Measurements from ENCODE around the gene ATP11A. TPM values are rescaled to one million over a fixed set of nuclear protein-coding genes. Genes with fewer than 3 reads are reported as not detected.

ATP11A gene
- total RNA-seq, 1 donor from 2014 or later = 211 TPM

DNA sequence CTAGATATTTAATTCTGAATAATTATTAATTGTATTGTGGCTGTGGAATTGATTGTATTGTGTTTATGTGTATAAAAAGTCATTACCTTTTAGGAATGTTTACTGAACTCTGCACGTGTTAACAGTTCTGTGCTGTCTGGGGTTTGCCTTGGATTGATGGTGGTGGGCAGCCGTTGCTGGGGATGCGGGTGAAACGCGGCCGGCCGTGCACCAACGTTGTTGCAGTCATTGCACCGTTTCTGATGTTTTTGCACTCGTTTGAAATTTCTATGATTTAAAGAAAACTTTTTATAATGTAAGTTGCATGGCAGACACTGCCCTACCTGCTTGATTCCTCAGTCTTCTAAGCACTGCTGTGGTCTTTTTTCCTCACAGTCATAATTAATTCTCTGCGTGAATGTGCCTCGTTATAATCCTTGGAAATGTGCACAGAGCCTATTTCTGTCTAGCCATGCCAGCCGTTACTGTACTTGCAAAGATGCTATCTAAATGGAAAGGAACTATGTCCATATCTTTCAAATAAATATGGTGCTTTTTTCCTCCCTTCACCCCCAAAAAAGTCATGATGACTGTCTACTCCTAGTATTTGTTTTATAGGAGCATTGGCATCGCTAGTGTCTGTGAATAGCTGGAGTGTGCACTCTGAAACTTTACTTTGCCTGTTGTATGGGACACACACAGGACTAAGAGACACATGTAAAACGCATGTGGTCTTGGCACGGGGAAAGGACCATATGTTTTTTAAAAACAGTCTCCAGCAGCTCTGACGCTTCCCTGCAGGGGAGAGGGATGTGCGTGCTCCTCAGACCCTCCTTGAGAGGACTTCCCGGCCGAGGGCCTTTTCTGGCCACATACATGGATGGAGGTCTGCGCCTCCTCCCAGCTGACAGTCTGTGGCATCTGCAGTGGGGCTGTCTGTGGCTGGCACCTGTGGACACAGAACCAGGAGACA, 238.5 kb downstream of the ATP11A start:
- Mint-ChIP-seq H3K4me1 (ENCODE audit: unreplicated experiment) (peaks cover 19% of the 10 kb centered on the region), H3K27ac (ENCODE audit: unreplicated experiment) (no peak overlapping the region), H3K36me3 (ENCODE audit: low read depth, unreplicated experiment) (no peaks in the 10 kb centered on the region), H3K4me3 (ENCODE audit: unreplicated experiment) (no peak overlapping the region), H3K27me3 (ENCODE audit: unreplicated experiment) (peaks cover 2% of the 10 kb centered on the region), H3K9me3 (ENCODE audit: unreplicated experiment) (no peaks in the 10 kb centered on the region)
- TF ChIP-seq, protein P1, sequence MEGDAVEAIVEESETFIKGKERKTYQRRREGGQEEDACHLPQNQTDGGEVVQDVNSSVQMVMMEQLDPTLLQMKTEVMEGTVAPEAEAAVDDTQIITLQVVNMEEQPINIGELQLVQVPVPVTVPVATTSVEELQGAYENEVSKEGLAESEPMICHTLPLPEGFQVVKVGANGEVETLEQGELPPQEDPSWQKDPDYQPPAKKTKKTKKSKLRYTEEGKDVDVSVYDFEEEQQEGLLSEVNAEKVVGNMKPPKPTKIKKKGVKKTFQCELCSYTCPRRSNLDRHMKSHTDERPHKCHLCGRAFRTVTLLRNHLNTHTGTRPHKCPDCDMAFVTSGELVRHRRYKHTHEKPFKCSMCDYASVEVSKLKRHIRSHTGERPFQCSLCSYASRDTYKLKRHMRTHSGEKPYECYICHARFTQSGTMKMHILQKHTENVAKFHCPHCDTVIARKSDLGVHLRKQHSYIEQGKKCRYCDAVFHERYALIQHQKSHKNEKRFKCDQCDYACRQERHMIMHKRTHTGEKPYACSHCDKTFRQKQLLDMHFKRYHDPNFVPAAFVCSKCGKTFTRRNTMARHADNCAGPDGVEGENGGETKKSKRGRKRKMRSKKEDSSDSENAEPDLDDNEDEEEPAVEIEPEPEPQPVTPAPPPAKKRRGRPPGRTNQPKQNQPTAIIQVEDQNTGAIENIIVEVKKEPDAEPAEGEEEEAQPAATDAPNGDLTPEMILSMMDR (IDR thresholded peaks at IDR 0.05; ENCODE audit: unreplicated experiment) = no peak
- DNase-seq (ENCODE audit: low spot score) = no peak

DNA sequence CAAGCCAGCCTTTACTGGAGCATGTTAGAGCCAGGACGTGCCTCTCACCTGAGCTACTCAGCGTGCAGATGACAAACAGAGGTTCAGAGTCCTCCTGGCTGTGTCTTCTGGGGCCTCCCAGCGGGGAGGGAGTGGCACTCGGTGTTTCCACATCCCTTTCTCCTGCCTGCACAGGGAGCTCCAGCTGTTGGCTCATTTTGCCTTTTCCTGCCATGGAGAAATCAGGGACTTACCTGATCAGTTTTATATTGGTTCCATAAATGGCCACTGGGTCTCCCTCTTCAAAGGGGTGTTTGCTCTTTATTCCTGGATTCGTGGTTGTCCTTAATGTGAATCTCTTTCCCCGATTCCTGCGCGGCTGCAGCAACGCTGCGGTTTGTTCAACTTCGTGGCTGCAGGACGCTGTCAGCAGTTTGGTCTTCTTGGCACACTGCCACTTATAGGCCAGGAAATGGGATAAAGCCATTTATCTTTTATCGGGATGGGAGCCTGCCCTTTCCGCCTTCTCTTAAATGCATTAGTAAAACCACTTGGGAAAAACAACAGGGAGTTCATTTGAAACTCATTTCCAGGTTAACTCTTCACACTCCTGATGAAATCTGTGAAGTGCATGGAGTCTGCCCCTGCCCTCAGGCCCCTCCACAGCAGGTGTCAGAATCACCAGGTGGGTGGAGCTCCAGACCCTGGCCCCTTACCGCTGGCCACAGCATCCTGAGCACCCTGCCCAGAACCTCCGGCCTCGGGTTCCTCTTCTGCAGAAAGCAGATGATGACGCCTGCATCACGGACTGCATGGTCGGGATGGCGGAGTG, 239.3 kb downstream of the ATP11A start:
- Mint-ChIP-seq H3K27me3 (ENCODE audit: unreplicated experiment) (peaks cover 2% of the 10 kb centered on the region), H3K4me3 (ENCODE audit: unreplicated experiment) (no peak overlapping the region), H3K36me3 (ENCODE audit: low read depth, unreplicated experiment) (no peaks in the 10 kb centered on the region), H3K9me3 (ENCODE audit: unreplicated experiment) (no peaks in the 10 kb centered on the region), H3K4me1 (ENCODE audit: unreplicated experiment) (peaks cover 19% of the 10 kb centered on the region), H3K27ac (ENCODE audit: unreplicated experiment) (no peak overlapping the region)
- DNase-seq (ENCODE audit: low spot score) = no peak
- TF ChIP-seq, protein P1 (IDR thresholded peaks at IDR 0.05; ENCODE audit: unreplicated experiment) = no peak

DNA sequence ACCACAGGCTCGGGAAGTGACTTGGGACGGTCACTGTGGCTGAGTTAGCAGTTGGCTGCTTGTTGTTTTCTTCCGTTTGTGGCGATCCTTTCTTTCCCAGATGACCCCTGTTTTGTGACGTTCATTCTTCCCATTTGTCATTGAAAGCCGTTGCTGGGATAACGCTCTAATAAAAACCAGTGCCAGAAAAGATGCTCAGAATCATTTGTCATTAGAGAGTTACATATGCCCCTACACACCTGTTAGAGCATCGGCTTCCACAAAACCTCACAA, 239.9 kb downstream of the ATP11A start:
- no peak for DNase-seq (ENCODE audit: low spot score)
- TF ChIP-seq, protein P1 (IDR thresholded peaks at IDR 0.05; ENCODE audit: unreplicated experiment) = no peak
- Mint-ChIP-seq H3K9me3 (ENCODE audit: unreplicated experiment) (no peaks in the 10 kb centered on the region), H3K4me3 (ENCODE audit: unreplicated experiment) (no peak overlapping the region), H3K27ac (ENCODE audit: unreplicated experiment) (no peak overlapping the region), H3K27me3 (ENCODE audit: unreplicated experiment) (peaks cover 2% of the 10 kb centered on the region), H3K36me3 (ENCODE audit: low read depth, unreplicated experiment) (no peaks in the 10 kb centered on the region), H3K4me1 (ENCODE audit: unreplicated experiment) (peaks cover 19% of the 10 kb centered on the region)

DNA sequence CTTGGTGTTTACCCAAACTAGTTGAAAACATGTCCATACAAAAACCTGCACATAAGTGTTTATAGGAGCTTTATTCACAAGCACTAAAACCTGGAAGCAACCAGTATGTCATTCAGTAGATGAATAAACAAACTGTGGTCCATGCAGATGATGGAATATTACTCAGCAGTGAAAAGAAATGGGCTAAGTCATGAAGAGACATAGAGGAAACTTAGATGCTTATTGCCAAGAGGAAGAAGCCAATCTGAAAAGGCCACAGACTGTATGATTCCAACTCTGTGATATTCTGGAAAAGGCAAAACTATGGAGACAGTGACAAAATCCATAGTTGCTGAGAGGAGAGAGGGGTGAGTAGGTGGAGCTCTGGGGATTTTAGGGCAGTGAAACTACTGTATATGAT, 240.4 kb downstream of the ATP11A start:
- Mint-ChIP-seq H3K4me1 (ENCODE audit: unreplicated experiment) (peaks cover 19% of the 10 kb centered on the region), H3K27ac (ENCODE audit: unreplicated experiment) (peak overlapping the region; percentile 74), H3K36me3 (ENCODE audit: low read depth, unreplicated experiment) (no peaks in the 10 kb centered on the region), H3K4me3 (ENCODE audit: unreplicated experiment) (no peak overlapping the region), H3K27me3 (ENCODE audit: unreplicated experiment) (peaks cover 2% of the 10 kb centered on the region), H3K9me3 (ENCODE audit: unreplicated experiment) (no peaks in the 10 kb centered on the region)
- no peak for DNase-seq (ENCODE audit: low spot score)
- TF ChIP-seq, protein P1 (IDR thresholded peaks at IDR 0.05; ENCODE audit: unreplicated experiment) = no peak

Data from endothelial cell (in vitro differentiated cells).